ENCODE data around the gene DMXL2.
A peak's percentile ranks its signal among the peaks of the same experiment; 100 is the strongest.

The DMXL2 gene

GRCh38 chr15:51561271-51561670 is 61.3 kb downstream of the DMXL2 start:
- TF ChIP-seq POLR2A (IDR thresholded peaks at IDR 0.05; ENCODE audit: low read length), result no peak
- no peak for TF ChIP-seq GATA1 (IDR thresholded peaks at IDR 0.05; ENCODE audit: low read depth, low read length)
- no peak for DNase-seq

- TF ChIP-seq GATA1 (IDR thresholded peaks at IDR 0.05; ENCODE audit: low read depth, low read length) (no peak), POLR2A (IDR thresholded peaks at IDR 0.05; ENCODE audit: low read length) (no peak)
- no peak for DNase-seq
Observed at GRCh38 chr15:51558876-51559275, 63.7 kb downstream of the DMXL2 start.

- TF ChIP-seq POLR2A (IDR thresholded peaks at IDR 0.05; ENCODE audit: low read length) (no peak), GATA1 (IDR thresholded peaks at IDR 0.05; ENCODE audit: low read depth, low read length) (no peak)
- no peak for DNase-seq
Observed at GRCh38 chr15:51558411-51558810, 64.2 kb downstream of the DMXL2 start.

- DNase-seq, result no peak
- no peak for TF ChIP-seq POLR2A (IDR thresholded peaks at IDR 0.05; ENCODE audit: low read length)
- TF ChIP-seq GATA1 (IDR thresholded peaks at IDR 0.05; ENCODE audit: low read depth, low read length), result no peak
Observed at GRCh38 chr15:51550841-51551240, 71.7 kb downstream of the DMXL2 start.

GRCh38 chr15:51547656-51548055 is 74.9 kb downstream of the DMXL2 start:
- no peak for DNase-seq
- no peak for TF ChIP-seq GATA1 (IDR thresholded peaks at IDR 0.05; ENCODE audit: low read depth, low read length)
- TF ChIP-seq POLR2A (IDR thresholded peaks at IDR 0.05; ENCODE audit: low read length), result no peak

- peak; percentile 9 to 36 for DNase-seq
Observed at GRCh38 chr15:51536965-51537574, 85.5 kb downstream of the DMXL2 start.

GRCh38 chr15:51533672-51534398 is 88.7 kb downstream of the DMXL2 start:
- no peak for TF ChIP-seq GATA1 (IDR thresholded peaks at IDR 0.05; ENCODE audit: low read depth, low read length)
- TF ChIP-seq POLR2A (IDR thresholded peaks at IDR 0.05; ENCODE audit: low read length), result no peak
- DNase-seq, result no peak

More at GRCh38 chr15:51536965-51537574, 85.5 kb downstream of the DMXL2 start:
- TF ChIP-seq POLR2A (IDR thresholded peaks at IDR 0.05; ENCODE audit: low read length), result no peak
- TF ChIP-seq GATA1 (IDR thresholded peaks at IDR 0.05; ENCODE audit: low read depth, low read length), result no peak

- TF ChIP-seq POLR2A (IDR thresholded peaks at IDR 0.05; ENCODE audit: low read length) (no peak), GATA1 (IDR thresholded peaks at IDR 0.05; ENCODE audit: low read depth, low read length) (no peak)
- DNase-seq, result no peak
Observed at GRCh38 chr15:51526955-51527354, 95.6 kb downstream of the DMXL2 start.

- TF ChIP-seq POLR2A (IDR thresholded peaks at IDR 0.05; ENCODE audit: low read length) (no peak), GATA1 (IDR thresholded peaks at IDR 0.05; ENCODE audit: low read depth, low read length) (no peak)
- no peak for DNase-seq
Observed at GRCh38 chr15:51524376-51524775, 98.2 kb downstream of the DMXL2 start.

- no peak for TF ChIP-seq POLR2A (IDR thresholded peaks at IDR 0.05; ENCODE audit: low read length)
- TF ChIP-seq GATA1 (IDR thresholded peaks at IDR 0.05; ENCODE audit: low read depth, low read length), result no peak
- no peak for DNase-seq
Observed at GRCh38 chr15:51516291-51516690, 106.3 kb downstream of the DMXL2 start.

- DNase-seq, result no peak
- TF ChIP-seq GATA1 (IDR thresholded peaks at IDR 0.05; ENCODE audit: low read depth, low read length), result no peak
- no peak for TF ChIP-seq POLR2A (IDR thresholded peaks at IDR 0.05; ENCODE audit: low read length)
Observed at GRCh38 chr15:51505251-51505650, 117.3 kb downstream of the DMXL2 start.

GRCh38 chr15:51503003-51503402 is 119.6 kb downstream of the DMXL2 start:
- TF ChIP-seq GATA1 (IDR thresholded peaks at IDR 0.05; ENCODE audit: low read depth, low read length) (no peak), POLR2A (IDR thresholded peaks at IDR 0.05; ENCODE audit: low read length) (no peak)

GRCh38 chr15:51499379-51499976 is 123.1 kb downstream of the DMXL2 start:
- DNase-seq, result peak; percentile 22 to 47
- TF ChIP-seq POLR2A (IDR thresholded peaks at IDR 0.05; ENCODE audit: low read length) (no peak), GATA1 (IDR thresholded peaks at IDR 0.05; ENCODE audit: low read depth, low read length) (no peak)

More at GRCh38 chr15:51503003-51503402, 119.6 kb downstream of the DMXL2 start:
- DNase-seq, result no peak

GRCh38 chr15:51497806-51498205 is 124.8 kb downstream of the DMXL2 start:
- TF ChIP-seq GATA1 (IDR thresholded peaks at IDR 0.05; ENCODE audit: low read depth, low read length) (no peak), POLR2A (IDR thresholded peaks at IDR 0.05; ENCODE audit: low read length) (no peak)
- DNase-seq, result no peak
